ENCODE results near the gene DMXL1.

The DMXL1 gene

GRCh38 chr5:119153629-119154028 is 82.7 kb downstream of the DMXL1 start:
- no peak for TF ChIP-seq CTCF (IDR thresholded peaks at IDR 0.05; ENCODE audit: insufficient read depth, low read depth, low read length, missing control alignments)
- H3K4me3 ChIP-seq (ENCODE audit: low read depth, low read length), result no peak overlapping the region
- no peak for DNase-seq (ENCODE audit: low read depth)

GRCh38 chr5:119158144-119158543 is 87.3 kb downstream of the DMXL1 start:
- H3K4me3 ChIP-seq (ENCODE audit: low read depth, low read length), result no peak overlapping the region
- no peak for TF ChIP-seq CTCF (IDR thresholded peaks at IDR 0.05; ENCODE audit: insufficient read depth, low read depth, low read length, missing control alignments)
- no peak for DNase-seq (ENCODE audit: low read depth)

GRCh38 chr5:119161430-119161829 is 90.5 kb downstream of the DMXL1 start:
- H3K4me3 ChIP-seq (ENCODE audit: low read depth, low read length), result no peak overlapping the region
- DNase-seq (ENCODE audit: low read depth), result no peak
- TF ChIP-seq CTCF (IDR thresholded peaks at IDR 0.05; ENCODE audit: insufficient read depth, low read depth, low read length, missing control alignments), result no peak

GRCh38 chr5:119166026-119166425 is 95.1 kb downstream of the DMXL1 start:
- H3K4me3 ChIP-seq (ENCODE audit: low read depth, low read length), result no peak overlapping the region
- no peak for DNase-seq (ENCODE audit: low read depth)
- no peak for TF ChIP-seq CTCF (IDR thresholded peaks at IDR 0.05; ENCODE audit: insufficient read depth, low read depth, low read length, missing control alignments)

GRCh38 chr5:119168401-119168800 is 97.5 kb downstream of the DMXL1 start:
- no peak overlapping the region for H3K4me3 ChIP-seq (ENCODE audit: low read depth, low read length)
- no peak for DNase-seq (ENCODE audit: low read depth)
- no peak for TF ChIP-seq CTCF (IDR thresholded peaks at IDR 0.05; ENCODE audit: insufficient read depth, low read depth, low read length, missing control alignments)

GRCh38 chr5:119171686-119172085 is 100.8 kb downstream of the DMXL1 start:
- H3K4me3 ChIP-seq (ENCODE audit: low read depth, low read length), result no peak overlapping the region
- DNase-seq (ENCODE audit: low read depth), result no peak
- no peak for TF ChIP-seq CTCF (IDR thresholded peaks at IDR 0.05; ENCODE audit: insufficient read depth, low read depth, low read length, missing control alignments)

GRCh38 chr5:119174578-119175163 is 103.8 kb downstream of the DMXL1 start:
- TF ChIP-seq CTCF (IDR thresholded peaks at IDR 0.05; ENCODE audit: insufficient read depth, low read depth, low read length, missing control alignments), result no peak
- H3K4me3 ChIP-seq (ENCODE audit: low read depth, low read length), result no peak overlapping the region
- no peak for DNase-seq (ENCODE audit: low read depth)
